HG02852 (cell line): ENCODE measurements around the gene SPART.

Source experiments
- ATAC-seq: cut with Tn5 transposase; IDR thresholded peaks from one replicate; pipeline ENCODE4 v1.9.1; 2021; ENCODE audit warnings: mild to moderate bottlenecking, moderate library complexity; ENCODE audit not compliant: unreplicated experiment

The SPART gene

GRCh38 chr13:36346222-36347083, at the start of gene SPART:
Gene SPART (minus strand): TSS chr13:36346394. CDS start chr13:36335830, 10,564 bp downstream.
- peak; percentile 94 for ATAC-seq

- no peak for ATAC-seq
Measured at GRCh38 chr13:36395280-36395679, 49.1 kb upstream of the SPART start.

GRCh38 chr13:36385489-36385888, 39.3 kb upstream of the SPART start:
- no peak for ATAC-seq

- no peak for ATAC-seq
Measured at GRCh38 chr13:36382030-36382429, 35.8 kb upstream of the SPART start.

- no peak for ATAC-seq
Measured at GRCh38 chr13:36377826-36378468, 31.8 kb upstream of the SPART start.

- ATAC-seq = no peak
Measured at GRCh38 chr13:36374063-36374462, 27.9 kb upstream of the SPART start.

- ATAC-seq = no peak
Measured at GRCh38 chr13:36371185-36371584, 25.0 kb upstream of the SPART start.

- no peak for ATAC-seq
Measured at GRCh38 chr13:36370108-36370429, 23.9 kb upstream of the SPART start.

- ATAC-seq = no peak
Measured at GRCh38 chr13:36369268-36370107, 23.3 kb upstream of the SPART start.

- no peak for ATAC-seq
Measured at GRCh38 chr13:36366031-36366430, 19.8 kb upstream of the SPART start.

- ATAC-seq = no peak
Measured at GRCh38 chr13:36363366-36363863, 17.2 kb upstream of the SPART start.

GRCh38 chr13:36362914-36363313, 16.7 kb upstream of the SPART start:
- ATAC-seq = no peak

- no peak for ATAC-seq
Measured at GRCh38 chr13:36362251-36362650, 16.1 kb upstream of the SPART start.

- no peak for ATAC-seq
Measured at GRCh38 chr13:36360903-36361302, 14.7 kb upstream of the SPART start.

GRCh38 chr13:36359301-36359950, 13.2 kb upstream of the SPART start:
- no peak for ATAC-seq

- no peak for ATAC-seq
Measured at GRCh38 chr13:36358175-36358718, 12.1 kb upstream of the SPART start.

- no peak for ATAC-seq
Measured at GRCh38 chr13:36357692-36358091, 11.5 kb upstream of the SPART start.

- ATAC-seq = no peak
Measured at GRCh38 chr13:36357231-36357630, 11.0 kb upstream of the SPART start.

- no peak for ATAC-seq
Measured at GRCh38 chr13:36356058-36356457, 9.9 kb upstream of the SPART start.

GRCh38 chr13:36355632-36356031, 9.4 kb upstream of the SPART start:
- ATAC-seq = no peak
